HG02678 (cell line): ENCODE measurements around the gene SQSTM1.
"Not testable (repeated sequence)": the region's sequence is repeated elsewhere in the genome, so short reads cannot be mapped to it uniquely, and the experiment has no call there.

Experiments used
- ATAC-seq: cut with Tn5 transposase; IDR thresholded peaks from one replicate; pipeline ENCODE4 v1.9.1; 2021; ENCODE audit warnings: mild to moderate bottlenecking, moderate library complexity; ENCODE audit not compliant: unreplicated experiment

The SQSTM1 gene

GRCh38 chr5:179841621-179842020 lies 20.9 kb downstream of the SQSTM1 start:
- no peak for ATAC-seq

GRCh38 chr5:179852993-179853547 lies 32.4 kb downstream of the SQSTM1 start:
- ATAC-seq: peak; percentile 91

GRCh38 chr5:179854356-179854755 lies 33.7 kb downstream of the SQSTM1 start:
- ATAC-seq: no peak

DNA sequence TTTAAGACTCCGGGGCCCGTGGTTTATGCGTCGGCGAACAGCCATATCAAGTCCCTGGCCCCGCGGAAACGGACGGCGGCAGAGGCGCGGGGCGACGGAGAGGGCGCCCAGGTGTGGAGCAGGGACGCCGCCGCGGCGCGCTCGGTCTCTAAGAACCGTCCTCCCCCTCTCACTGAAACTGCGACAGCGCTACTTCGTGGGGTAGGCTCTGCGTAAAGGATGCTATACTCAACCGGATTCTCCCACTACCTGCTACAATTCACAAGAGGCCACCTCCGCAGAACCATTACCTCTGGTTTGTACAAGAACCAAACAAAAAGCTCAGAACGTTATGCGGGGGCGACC lies 37.5 kb downstream of the SQSTM1 start:
- peak; percentile 38 for ATAC-seq

DNA sequence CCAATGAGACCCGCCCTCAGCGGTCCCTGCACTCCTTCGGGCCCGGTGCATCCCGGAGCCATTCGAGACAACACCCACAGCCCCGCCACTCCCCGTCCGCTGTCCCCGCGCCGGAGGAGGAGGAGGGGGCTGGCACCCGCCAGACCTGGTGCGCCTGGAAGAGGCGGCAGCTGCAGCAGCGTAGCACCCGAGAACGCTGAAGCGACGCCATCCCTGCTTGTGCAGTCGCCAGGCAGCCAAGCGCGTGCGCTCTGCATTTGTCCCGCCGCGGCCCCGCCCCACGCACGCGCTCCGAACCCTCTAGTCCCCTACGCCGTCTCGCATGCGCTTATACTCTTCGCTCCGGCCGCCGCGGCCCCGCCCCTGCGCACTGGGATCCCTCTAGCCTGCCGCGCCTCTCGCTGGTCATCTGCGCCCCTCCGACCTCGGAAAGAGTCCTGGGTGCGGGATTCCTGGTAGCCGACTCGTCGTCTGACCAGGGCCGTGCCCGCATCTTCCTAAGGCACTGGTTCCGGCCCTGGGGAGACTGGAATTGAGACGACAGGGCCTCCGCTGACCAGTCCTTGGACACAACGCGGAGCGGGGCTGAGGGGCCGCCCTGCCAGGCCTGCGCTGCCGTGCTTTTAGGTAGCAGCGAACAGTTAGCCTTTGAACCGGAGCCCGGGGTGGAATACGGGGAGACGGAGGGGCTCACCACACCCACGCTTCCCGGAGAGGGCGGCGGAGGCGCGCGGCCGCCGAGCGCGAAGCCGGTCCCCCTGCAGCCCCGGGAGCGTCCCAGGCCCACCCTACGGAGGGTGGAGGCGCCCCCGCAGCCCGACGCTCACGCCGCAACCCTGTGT lies 38.1 kb downstream of the SQSTM1 start, which contains the start of gene MRNIP:
Gene MRNIP (minus strand): TSS at position 232 of the 842 bp plus-strand sequence. CDS start 21 bp downstream, at position 211.
- peak; percentile 94 for ATAC-seq

DNA sequence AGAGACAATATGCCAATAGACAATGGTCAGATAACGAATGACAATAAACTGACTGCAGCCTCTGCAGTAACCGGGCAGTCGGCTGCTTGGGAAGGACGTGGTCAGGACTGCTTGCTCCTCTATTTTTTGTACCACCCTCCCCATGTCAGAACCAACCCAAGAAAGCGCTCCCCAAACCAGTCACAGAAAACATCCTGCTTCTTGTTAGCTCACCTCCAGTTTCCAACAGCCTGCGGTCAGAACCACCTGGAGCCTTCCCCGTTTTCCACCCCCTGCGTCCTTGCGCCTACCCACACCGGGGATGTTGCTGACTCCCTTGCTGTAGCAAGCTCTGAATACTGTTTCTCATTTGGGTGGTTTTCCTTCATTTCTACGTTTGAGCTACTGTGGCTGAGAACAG lies 39.6 kb downstream of the SQSTM1 start:
- no peak for ATAC-seq

DNA sequence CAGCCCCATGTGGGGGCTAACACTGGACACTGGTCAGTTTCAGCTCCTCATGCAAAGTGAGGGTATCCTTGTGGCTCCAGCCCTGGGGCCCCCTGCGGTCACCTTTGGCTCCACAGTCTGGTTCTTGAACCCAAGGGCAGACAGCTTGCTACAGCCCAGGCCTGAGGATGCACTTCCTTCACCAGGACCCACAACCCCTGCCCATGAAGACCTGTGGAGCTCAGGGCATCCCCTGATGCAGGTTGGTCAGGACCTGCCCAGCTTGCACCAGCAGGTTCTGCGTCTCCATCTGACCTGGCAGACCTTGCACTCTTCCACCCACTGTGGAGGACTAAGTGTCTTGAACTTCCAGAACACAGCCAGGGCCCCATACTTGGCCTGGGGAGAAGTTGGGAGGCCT lies 41.6 kb downstream of the SQSTM1 start:
- ATAC-seq: no peak

DNA sequence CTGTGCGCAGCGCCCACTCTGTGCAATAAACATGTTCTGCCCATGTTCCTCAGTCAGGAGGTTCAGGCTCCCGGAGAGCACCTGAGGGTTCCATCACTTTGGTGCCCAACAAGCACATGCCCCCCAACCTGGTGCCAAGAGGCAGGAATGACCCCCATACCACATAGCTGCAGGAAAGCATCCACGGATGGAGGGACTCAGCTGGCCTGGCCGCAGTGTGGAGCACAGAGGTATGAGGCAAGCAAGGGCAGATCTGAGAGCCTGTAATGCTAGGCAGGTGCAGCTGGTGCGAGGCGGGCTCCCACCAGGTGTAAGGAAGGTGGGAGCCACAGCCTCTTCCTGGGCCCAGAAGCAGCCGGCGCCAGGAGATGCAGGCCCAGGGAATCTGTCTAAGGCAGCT lies 42.2 kb downstream of the SQSTM1 start:
- ATAC-seq: no peak

- no peak for ATAC-seq
These were observed 42.9 kb downstream of the SQSTM1 start for GRCh38 chr5:179863449-179864085.

DNA sequence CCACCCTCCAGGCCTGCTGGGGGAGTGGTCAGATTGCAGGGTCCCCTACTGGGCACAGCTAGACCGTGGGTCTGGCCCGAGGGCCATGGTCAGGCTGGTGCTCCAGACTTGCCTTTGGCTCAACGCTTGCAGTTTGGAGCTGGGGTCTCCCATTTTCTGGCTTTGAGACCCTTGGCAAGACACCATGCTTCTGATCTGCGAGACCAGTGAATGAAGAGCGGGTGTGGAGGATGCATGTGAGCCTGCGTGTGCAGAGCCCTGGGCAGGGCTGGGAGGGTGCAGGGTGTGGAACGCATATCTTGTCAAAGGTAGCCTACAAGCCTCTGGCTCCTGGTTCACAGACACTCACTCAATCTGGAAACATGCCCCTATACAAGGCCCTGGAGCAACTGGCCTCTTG lies 44.0 kb downstream of the SQSTM1 start:
- ATAC-seq: no peak

DNA sequence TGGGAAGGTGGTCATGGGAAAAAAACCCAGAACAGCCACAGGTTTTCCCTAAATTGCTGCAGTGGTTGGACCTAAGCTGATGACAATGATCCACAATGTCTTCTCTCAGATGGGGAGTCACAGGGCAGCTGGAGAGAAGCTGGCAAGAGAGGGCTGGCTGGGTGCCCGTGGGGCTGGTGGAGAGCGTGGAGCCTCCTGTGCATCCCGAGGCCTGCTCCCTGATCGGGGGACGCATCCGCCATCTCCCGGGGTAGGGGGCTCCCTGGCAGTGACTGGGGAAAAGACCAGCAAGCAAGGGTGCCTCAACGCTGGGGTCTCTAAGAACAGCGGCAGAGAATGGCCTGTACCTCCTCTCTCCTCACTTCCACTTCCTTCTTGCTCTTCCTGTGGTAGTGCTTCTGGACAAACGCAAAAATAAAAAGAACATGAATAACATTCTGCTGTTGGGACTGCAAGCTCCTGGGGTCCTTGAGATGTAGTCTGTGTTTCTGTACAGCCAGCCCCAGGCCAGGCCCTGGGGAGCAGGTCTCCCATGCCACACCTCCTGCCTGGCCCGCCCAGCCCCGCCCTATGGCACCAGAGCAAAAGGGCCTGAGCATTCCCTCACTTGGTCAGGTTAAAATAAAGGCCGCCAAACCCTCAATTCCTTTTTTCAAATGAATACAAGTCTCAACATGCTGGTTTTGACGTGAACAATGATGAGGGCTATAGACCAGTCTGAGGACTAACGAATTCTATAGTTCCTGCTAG lies 45.0 kb downstream of the SQSTM1 start:
- no peak for ATAC-seq

GRCh38 chr5:179866241-179867078 lies 45.8 kb downstream of the SQSTM1 start:
- no peak for ATAC-seq

DNA sequence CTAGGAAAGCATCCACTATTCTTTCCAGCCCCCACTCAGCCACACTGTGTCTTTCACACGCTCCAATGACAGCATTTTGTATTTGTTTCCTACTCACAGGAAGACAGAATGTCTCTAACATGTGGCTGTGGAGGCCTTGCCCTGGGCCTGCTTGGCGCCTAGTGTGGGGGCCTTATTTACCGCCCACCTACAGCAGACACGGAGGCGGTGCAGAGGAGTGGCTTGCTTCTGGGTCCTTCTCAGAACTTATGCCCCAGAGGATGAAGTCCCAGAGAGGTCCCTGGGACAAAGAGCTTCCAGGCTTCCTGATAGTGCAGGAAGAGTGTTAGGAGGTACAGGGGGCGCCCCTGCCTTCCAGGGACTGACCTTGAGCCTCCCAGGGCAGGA lies 46.4 kb downstream of the SQSTM1 start:
- ATAC-seq: no peak

GRCh38 chr5:179867476-179867875 lies 46.8 kb downstream of the SQSTM1 start:
- no peak for ATAC-seq

- no peak for ATAC-seq
These were observed 47.8 kb downstream of the SQSTM1 start for GRCh38 chr5:179868541-179868940.

- no peak for ATAC-seq
These were observed 48.4 kb downstream of the SQSTM1 start for GRCh38 chr5:179869101-179869500.

DNA sequence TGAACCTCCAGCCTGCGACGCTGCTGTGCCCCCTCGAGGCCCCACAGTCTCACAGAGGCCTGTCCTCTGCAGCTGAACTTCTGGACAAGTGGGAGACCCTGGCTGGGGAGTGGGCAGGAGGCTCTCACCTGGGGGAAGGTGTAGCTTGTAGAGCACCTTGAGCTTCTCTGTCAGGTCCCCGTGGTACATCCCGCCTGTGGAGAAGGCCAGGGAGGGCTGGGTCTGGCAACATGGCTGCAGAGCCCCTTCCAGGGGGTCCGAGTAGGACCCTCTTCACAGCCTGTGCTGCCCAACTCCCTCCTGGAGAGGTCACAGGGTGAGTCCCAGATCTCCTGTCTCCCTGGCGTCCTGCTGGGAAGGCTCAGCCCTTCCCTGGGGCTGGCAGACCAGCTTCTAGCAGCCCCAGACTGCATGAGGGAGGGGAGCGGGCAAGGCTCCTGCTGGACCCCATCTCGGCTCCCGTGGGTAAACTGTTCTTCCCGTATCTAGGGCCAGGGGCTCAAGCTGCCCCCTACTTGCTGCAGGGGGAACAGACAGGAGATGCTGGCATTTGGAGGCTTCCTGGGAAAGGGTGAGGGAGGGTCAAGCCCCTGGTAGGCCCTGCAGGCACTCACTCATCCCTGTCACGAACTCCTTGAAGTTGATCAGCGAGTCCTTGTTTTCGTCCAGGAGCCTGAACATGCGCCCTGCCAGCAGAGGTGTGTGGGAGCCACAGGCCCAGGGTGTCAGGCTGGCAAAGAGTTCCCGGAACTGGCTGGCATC lies 49.1 kb downstream of the SQSTM1 start:
- no peak for ATAC-seq

DNA sequence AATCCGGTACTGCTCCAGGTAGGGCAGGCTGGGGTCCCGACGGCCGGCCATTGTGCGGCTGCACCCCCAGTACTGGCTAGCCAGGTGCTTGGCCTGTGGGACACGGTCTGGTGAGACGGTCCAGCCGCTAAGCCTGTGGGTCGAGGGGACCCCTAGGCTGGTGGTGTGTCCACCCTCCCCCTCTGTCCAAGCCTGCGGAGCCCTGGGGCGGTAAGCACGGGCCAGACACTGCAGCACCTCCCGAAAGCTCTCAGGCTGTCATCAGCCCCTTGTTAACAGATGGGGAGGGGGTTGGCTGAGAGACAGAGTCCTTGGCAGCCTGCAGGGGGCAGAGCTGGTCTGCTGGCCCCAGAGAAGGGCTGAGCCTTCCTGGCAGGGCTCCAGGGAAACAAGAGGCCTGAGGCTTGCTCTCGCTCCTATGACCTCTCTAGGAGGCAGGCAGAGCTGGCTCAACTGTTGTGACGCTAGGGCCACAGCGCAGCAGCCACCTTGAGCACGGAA lies 49.7 kb downstream of the SQSTM1 start:
- ATAC-seq: no peak

DNA sequence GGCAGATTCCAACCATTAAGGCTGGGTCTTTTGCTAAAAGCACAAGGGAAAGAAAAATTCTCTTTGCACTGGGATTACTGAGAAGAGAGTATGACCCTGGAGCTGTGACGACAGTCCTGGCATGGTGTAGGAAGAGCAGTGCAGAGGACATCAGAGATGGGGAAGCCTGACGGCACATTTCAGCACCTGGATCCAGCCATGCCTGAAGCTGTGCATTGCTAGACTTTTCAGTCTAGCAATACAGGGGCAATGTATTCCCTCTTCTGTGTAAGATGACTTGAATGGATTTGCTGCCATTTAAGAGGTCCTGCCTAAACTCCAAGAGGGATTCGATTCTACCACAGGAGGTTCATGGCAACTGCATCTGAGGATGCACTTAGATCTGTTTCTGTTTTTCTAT lies 50.2 kb downstream of the SQSTM1 start:
- ATAC-seq: no peak

GRCh38 chr5:179871533-179871932 lies 50.8 kb downstream of the SQSTM1 start:
- ATAC-seq: not testable (repeated sequence)
